GM21526 (cell line): ENCODE data around the gene SYT17.

Experiments used
- ATAC-seq: cut with Tn5 transposase; IDR thresholded peaks from one replicate; pipeline ENCODE4 v1.9.1; 2021; ENCODE audit warnings: moderate library complexity; ENCODE audit not compliant: unreplicated experiment, low FRiP score

Gene SYT17, protein sequence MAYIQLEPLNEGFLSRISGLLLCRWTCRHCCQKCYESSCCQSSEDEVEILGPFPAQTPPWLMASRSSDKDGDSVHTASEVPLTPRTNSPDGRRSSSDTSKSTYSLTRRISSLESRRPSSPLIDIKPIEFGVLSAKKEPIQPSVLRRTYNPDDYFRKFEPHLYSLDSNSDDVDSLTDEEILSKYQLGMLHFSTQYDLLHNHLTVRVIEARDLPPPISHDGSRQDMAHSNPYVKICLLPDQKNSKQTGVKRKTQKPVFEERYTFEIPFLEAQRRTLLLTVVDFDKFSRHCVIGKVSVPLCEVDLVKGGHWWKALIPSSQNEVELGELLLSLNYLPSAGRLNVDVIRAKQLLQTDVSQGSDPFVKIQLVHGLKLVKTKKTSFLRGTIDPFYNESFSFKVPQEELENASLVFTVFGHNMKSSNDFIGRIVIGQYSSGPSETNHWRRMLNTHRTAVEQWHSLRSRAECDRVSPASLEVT

GRCh38 chr16:19167710-19168370 is at the start of gene SYT17:
Gene SYT17, plus strand, starts transcription at chr16:19168240. Its CDS starts 407 bp downstream, at chr16:19168647.
- no peak for ATAC-seq

DNA sequence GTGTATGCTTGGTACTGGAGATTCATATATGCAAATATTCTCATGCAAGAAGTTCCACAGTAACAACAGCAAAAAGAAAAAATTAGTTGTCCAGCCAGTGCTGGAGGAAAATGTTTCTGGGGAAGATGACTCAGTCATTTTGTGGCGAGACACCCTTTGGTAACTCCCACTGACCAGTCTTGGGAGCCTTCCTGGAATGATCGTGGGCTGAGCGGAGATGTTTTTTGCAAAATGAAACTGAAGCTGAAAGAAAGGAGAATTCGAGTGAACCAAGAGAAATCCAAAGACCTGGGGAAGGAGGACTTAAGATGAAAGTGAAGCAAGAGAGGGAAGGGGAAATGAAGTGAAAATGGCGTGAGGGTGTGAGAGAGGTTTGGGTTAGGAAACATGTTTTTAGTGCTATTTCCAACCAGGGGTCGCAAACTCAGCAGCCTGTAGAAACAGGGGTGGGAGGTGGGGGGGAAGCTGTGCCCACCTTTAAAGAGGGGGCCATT is 49.1 kb upstream of the SYT17 start:
- no peak for ATAC-seq

- ATAC-seq = no peak
Observed at GRCh38 chr16:19119564-19119963, 48.5 kb upstream of the SYT17 start.

DNA sequence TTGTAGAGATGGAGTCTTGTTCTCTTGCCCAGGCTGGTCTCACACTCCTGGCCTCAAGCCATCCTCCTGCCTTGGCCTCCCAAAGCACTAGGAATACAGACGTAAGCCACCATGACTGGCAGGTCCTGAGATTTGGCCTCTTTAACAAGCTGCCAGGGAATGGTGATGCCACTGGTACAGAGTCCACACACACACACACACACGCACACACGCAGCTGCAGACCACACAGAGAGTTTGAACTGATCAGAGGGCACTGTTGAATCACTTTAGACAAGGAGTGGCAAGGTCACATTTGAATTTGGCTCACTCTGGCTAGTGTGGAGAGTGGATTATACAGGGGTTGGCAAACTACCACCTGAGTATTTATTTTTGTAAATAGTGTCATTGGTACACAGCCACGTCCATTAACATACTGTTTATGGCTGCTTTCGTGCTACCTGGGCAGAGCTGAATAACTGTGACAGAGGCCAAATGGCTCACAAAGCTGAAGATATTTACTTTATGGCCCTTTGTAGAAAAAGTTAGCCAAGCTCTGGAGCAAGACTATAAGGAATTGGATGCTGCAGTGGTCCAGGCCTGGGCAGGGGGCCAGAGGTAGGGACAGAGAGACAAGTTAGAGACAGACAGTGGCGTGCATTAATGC is 44.4 kb upstream of the SYT17 start:
- no peak for ATAC-seq

GRCh38 chr16:19126300-19126699 is 41.7 kb upstream of the SYT17 start:
- ATAC-seq = no peak

GRCh38 chr16:19127205-19127604 is 40.8 kb upstream of the SYT17 start:
- peak; percentile 49 for ATAC-seq

GRCh38 chr16:19127674-19128131 is 40.3 kb upstream of the SYT17 start:
- ATAC-seq = peak; percentile 41

GRCh38 chr16:19128454-19129200 is 39.4 kb upstream of the SYT17 start:
- ATAC-seq = no peak

- no peak for ATAC-seq
Observed at GRCh38 chr16:19130385-19130784, 37.7 kb upstream of the SYT17 start.

GRCh38 chr16:19130852-19131824 is 36.9 kb upstream of the SYT17 start:
- no peak for ATAC-seq

DNA sequence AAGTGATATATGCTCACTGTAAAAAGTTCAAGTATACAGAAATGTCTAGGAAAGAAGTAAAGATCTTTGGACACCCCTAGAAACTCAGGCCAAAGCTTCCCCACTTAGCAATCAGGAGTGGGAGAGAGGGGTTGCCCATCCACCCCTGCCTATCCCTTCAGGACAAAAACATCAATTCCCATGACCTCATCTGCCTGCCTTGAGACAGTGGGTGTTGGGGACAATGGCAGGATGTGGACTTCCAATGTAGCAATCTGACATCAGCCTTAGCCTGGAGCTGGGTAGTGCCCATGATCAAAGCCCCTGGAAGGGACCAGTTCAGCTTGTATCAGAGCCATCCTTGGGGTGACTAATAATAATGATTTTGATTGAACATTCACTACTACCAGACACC is 36.2 kb upstream of the SYT17 start:
- ATAC-seq = no peak

GRCh38 chr16:19132255-19132654 is 35.8 kb upstream of the SYT17 start:
- no peak for ATAC-seq

DNA sequence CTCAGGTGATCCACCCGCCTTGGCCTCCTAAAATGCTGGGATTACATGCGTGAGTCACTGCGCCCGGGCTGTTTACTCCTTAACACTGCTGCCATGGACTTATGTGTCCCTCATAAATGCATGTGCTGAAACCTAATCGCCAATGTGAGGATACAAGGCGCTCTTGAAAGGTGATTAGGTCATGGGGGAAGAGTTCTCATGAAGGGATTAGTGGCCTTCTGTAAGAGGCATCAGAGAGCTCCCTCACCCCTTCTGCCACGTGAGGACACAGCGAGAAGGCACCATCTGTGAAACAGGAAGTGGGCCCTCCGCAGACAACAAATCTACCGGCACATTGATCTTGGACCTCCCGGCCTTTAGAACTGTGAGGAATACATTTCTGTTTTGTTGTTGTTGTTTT is 35.1 kb upstream of the SYT17 start:
- no peak for ATAC-seq

GRCh38 chr16:19133600-19133999 is 34.4 kb upstream of the SYT17 start:
- no peak for ATAC-seq

DNA sequence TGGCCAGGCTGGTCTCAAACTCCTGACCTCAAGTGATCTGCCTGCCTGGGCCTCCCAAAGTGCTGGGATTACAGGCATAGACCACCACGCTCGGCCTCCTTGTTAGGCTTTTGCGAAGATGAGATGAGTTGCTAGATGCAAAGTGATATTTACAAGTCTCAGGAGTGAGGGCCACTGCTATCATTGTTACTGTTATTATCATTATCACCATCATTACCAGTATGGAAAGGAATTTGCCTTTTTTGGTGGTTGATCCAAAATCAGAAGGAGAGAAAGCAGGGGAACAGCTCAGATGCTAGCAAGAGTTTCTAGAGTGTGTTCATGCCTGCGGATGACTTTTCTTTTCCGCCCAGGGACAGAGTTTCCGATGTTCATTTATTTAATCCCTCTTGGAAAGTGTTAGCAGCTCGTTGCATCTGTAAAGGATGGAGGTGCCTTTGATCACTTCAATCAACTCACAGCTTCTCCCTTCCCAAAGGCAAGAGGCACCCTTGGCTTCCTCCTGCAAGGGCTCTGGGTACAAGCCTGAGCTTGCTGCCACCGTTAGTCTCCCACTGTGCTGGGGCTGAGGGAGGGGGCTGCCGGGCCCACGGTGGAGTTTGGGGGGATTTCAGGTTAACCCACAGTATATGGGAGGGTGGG is 32.7 kb upstream of the SYT17 start:
- ATAC-seq = no peak

DNA sequence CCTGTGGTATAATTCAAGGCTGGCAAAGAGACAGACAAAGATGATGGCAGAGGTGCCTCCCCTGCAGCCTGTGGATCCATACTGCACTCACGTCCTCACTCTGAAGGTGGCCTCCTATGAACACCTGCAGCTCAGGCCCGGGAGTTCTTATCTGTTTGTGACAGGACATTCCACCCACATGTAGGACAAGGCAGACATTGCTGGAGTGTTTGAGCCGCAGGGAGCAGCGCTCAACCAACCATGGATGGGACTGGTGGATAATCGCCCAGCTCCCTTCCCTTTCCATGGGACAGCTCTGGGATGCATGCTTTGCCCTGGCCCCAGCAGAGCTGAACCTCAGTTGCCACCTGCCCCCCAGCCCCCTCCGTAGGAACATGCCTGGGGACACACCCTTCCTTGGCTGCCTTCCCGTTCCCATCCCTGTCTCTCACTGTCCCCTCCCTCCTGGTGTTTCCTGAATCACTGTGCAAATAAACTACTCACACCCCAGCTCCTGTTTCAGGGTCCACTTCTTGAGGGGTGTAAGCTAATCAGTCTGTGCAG is 32.1 kb upstream of the SYT17 start:
- no peak for ATAC-seq

- ATAC-seq = no peak
Observed at GRCh38 chr16:19136549-19137196, 31.4 kb upstream of the SYT17 start.
